Measurements from ENCODE around the gene ARFGAP1.

Gene ARFGAP1

GRCh38 chr20:63309261-63310071, 36.9 kb downstream of the ARFGAP1 start:
- no peak for DNase-seq (ENCODE audit: low read depth)

GRCh38 chr20:63310265-63310991, 37.8 kb downstream of the ARFGAP1 start:
- DNase-seq (ENCODE audit: low read depth): no peak

GRCh38 chr20:63311186-63311832, 38.7 kb downstream of the ARFGAP1 start:
- no peak for DNase-seq (ENCODE audit: low read depth)

GRCh38 chr20:63311833-63312243, 39.2 kb downstream of the ARFGAP1 start:
- DNase-seq (ENCODE audit: low read depth): no peak

GRCh38 chr20:63312273-63312672, 39.7 kb downstream of the ARFGAP1 start:
- no peak for DNase-seq (ENCODE audit: low read depth)

- DNase-seq (ENCODE audit: low read depth): no peak
These were observed 40.2 kb downstream of the ARFGAP1 start for GRCh38 chr20:63312690-63313348.

GRCh38 chr20:63313349-63314014, 40.9 kb downstream of the ARFGAP1 start:
- DNase-seq (ENCODE audit: low read depth): no peak

- DNase-seq (ENCODE audit: low read depth): no peak
These were observed 41.4 kb downstream of the ARFGAP1 start for GRCh38 chr20:63314015-63314471.

- no peak for DNase-seq (ENCODE audit: low read depth)
These were observed 42.1 kb downstream of the ARFGAP1 start for GRCh38 chr20:63314566-63315239.

- no peak for DNase-seq (ENCODE audit: low read depth)
These were observed 42.7 kb downstream of the ARFGAP1 start for GRCh38 chr20:63315240-63315689.

- no peak for DNase-seq (ENCODE audit: low read depth)
These were observed 43.3 kb downstream of the ARFGAP1 start for GRCh38 chr20:63315731-63316491.

GRCh38 chr20:63316502-63316921, 43.9 kb downstream of the ARFGAP1 start:
- DNase-seq (ENCODE audit: low read depth): no peak

GRCh38 chr20:63317061-63317460, 44.4 kb downstream of the ARFGAP1 start:
- DNase-seq (ENCODE audit: low read depth): no peak

GRCh38 chr20:63317601-63318291, 45.1 kb downstream of the ARFGAP1 start:
- no peak for DNase-seq (ENCODE audit: low read depth)

- DNase-seq (ENCODE audit: low read depth): no peak
These were observed 46.0 kb downstream of the ARFGAP1 start for GRCh38 chr20:63318391-63319163.

GRCh38 chr20:63319164-63320040, 46.8 kb downstream of the ARFGAP1 start:
- DNase-seq (ENCODE audit: low read depth): no peak

GRCh38 chr20:63320041-63320511, 47.5 kb downstream of the ARFGAP1 start:
- DNase-seq (ENCODE audit: low read depth): no peak

Measured in fibroblast of the conjunctiva (primary cell).